Body of pancreas (tissue), 4 donors: Measurements from ENCODE around the gene GRIK4. TPM values are rescaled to one million over a fixed set of nuclear protein-coding genes. Genes with fewer than 3 reads are reported as not detected.

Source experiments
- ATAC-seq: fragments of 150-250 bp; one replicate; pipeline ENCODE4 v1.9.1; 2016
- DNase-seq, 4 donors: peaks; one replicate each; pipeline ENCODE4 v3.0.0-alpha.2; 2019
- H3K27ac ChIP-seq, 4 donors: fragments of 200-600 bp; sonication (generic); 1 replicate in 3 of 4; 2 replicates in 1 of 4; pipeline versions ENCODE4 v1.5.1 to v1.6.1; 2016 to 2019; ENCODE audit warnings: mild to moderate bottlenecking in 1 of 4, mixed read lengths in 1 of 4, moderate library complexity in 1 of 4
- H3K27me3 ChIP-seq, 2 donors: fragments of 200-600 bp; sonication (generic); one replicate each; pipeline ENCODE4 v1.6.0; 2016; ENCODE audit warnings: mild to moderate bottlenecking in 1 of 2
- H3K36me3 ChIP-seq, 2 donors: fragments of 200-600 bp; sonication (generic); replicated peaks in 1 of 2; 2 replicates each; pipeline ENCODE4 v1.5.1; 2016; ENCODE audit warnings: low read depth in 2 of 2; ENCODE audit not compliant: insufficient read depth in 1 of 2
- H3K4me1 ChIP-seq: fragments of 200-600 bp; sonication (generic); one replicate; pipeline ENCODE4 v1.6.0; 2016
- H3K4me3 ChIP-seq, 2 donors: fragments of 200-600 bp; sonication (generic); 1 replicate in 1 of 2; 2 replicates in 1 of 2; pipeline ENCODE4 v1.5.1; 2016 to 2019
- H3K9me3 ChIP-seq, 3 donors: fragments of 200-600 bp; sonication (generic); 1 replicate in 2 of 3; 2 replicates in 1 of 3; pipeline ENCODE4 v1.5.1; 2016
- CTCF ChIP-seq, 7 experiments: fragments of 450-650 bp in 4 of 7; fragments of 200-600 bp in 3 of 7; sonication (generic) in 3 of 7; IDR thresholded peaks; one replicate each; pipeline ENCODE4 v1.5.1; 2016 to 2019; ENCODE audit warnings: antibody characterized with exemption in 7 of 7
- POLR2A ChIP-seq, 3 donors: fragments of 450-650 bp; IDR thresholded peaks; one replicate each; pipeline ENCODE4 v1.6.1; 2016; ENCODE audit warnings: antibody characterized with exemption in 3 of 3, mild to moderate bottlenecking in 2 of 3
- WGBS, 2 donors: methylation state at CpG; one replicate each; pipeline ENCODE4 v1.1.5; 2017; 5-methylcytosine and 5-hydroxymethylcytosine counted together
- intact Hi-C: fragments of 100-400 bp; cut with DNase I; formaldehyde crosslinking; loops from one replicate; pipeline ENCODE4 v1.15.1; 2023
- total RNA-seq, 2 donors: library from RNA; depleted of rRNA; stranded (reverse); fragments of >200 nt; gene quantifications; one replicate each; pipeline ENCODE4 v1.1.0, GENCODE V29; 2016

Gene GRIK4
- total RNA-seq, 2 donors from 2014 or later = not detected

GRCh38 chr11:120942701-120943100 is 431.2 kb downstream of the GRIK4 start:
- H3K27ac ChIP-seq = no peak overlapping the region
- no peaks in the 10 kb centered on the region for H3K4me1 ChIP-seq
- no peaks in the 10 kb centered on the region for H3K27me3 ChIP-seq
- H3K4me3 ChIP-seq = no peak overlapping the region
- WGBS, 2 donors = 51 to 70% methylated on average over 2 of the region's 2 CpGs
- no peak for ATAC-seq
- intact Hi-C loops = no loop called here
- H3K36me3 ChIP-seq = no peaks in the 10 kb centered on the region
- peaks cover 0 to 4% (median 0%) of the 10 kb centered on the region in 3 donors for H3K9me3 ChIP-seq
- no peak for DNase-seq
- TF ChIP-seq POLR2A (IDR thresholded peaks at IDR 0.05) (no peak), CTCF (IDR thresholded peaks at IDR 0.05) (no peak)

GRCh38 chr11:120945042-120945441 is 433.5 kb downstream of the GRIK4 start:
- H3K36me3 ChIP-seq = no peaks in the 10 kb centered on the region

GRCh38 chr11:120950880-120951279 is 439.3 kb downstream of the GRIK4 start:
- no peaks in the 10 kb centered on the region for H3K36me3 ChIP-seq
- no peak overlapping the region for H3K4me3 ChIP-seq
- H3K9me3 ChIP-seq = no peaks in the 10 kb centered on the region
- 35 to 47% methylated on average over 6 of the region's 6 CpGs for WGBS, 2 donors
- no peaks in the 10 kb centered on the region for H3K27me3 ChIP-seq
- H3K27ac ChIP-seq = no peak overlapping the region
- TF ChIP-seq CTCF (IDR thresholded peaks at IDR 0.05) (no peak), POLR2A (IDR thresholded peaks at IDR 0.05) (no peak)
- DNase-seq (no peak), ATAC-seq (no peak)
- intact Hi-C loops = loop anchor here (10.0 kb wide), 1 partner anchor 436 kb away; the partner anchor contains the start of gene GRIK4
- H3K4me1 ChIP-seq = peaks cover 4% of the 10 kb centered on the region

More at GRCh38 chr11:120945042-120945441, 433.5 kb downstream of the GRIK4 start:
- WGBS, 2 donors = 63 to 73% methylated on average over 5 of the region's 5 CpGs
- ATAC-seq (no peak), DNase-seq (no peak)
- intact Hi-C loops = no loop called here
- TF ChIP-seq CTCF (IDR thresholded peaks at IDR 0.05) (peak in 1 of 7 experiments; percentile 2), POLR2A (IDR thresholded peaks at IDR 0.05) (no peak)
- H3K9me3 ChIP-seq = peaks cover 0 to 4% (median 0%) of the 10 kb centered on the region in 3 donors
- H3K27ac ChIP-seq = no peak overlapping the region
- no peaks in the 10 kb centered on the region for H3K4me1 ChIP-seq
- H3K27me3 ChIP-seq = no peaks in the 10 kb centered on the region
- H3K4me3 ChIP-seq = no peak overlapping the region

GRCh38 chr11:120952461-120953434 is 441.2 kb downstream of the GRIK4 start:
- Histone ChIP-seq H3K36me3 (no peaks in the 10 kb centered on the region), H3K4me3 (no peak overlapping the region), H3K9me3 (no peaks in the 10 kb centered on the region), H3K27ac (no peak overlapping the region), H3K4me1 (peaks cover 4% of the 10 kb centered on the region), H3K27me3 (no peaks in the 10 kb centered on the region)
- intact Hi-C loops = loop anchor here (10.0 kb wide), 1 partner anchor 438 kb away; the partner anchor contains the start of gene GRIK4
- peak; percentile 59 to 89 (median 78) for TF ChIP-seq CTCF (IDR thresholded peaks at IDR 0.05)
- no peak for TF ChIP-seq POLR2A (IDR thresholded peaks at IDR 0.05)
- DNase-seq = peak; percentile 70 to 78 (median 74)
- WGBS, 2 donors = 15 to 17% methylated on average over 15 to 20 of the region's 20 CpGs
- peak; percentile 82 for ATAC-seq
